GM15510 (cell line): Measurements from ENCODE around the gene UNC5B.

Experiments used
- POLR2A ChIP-seq: IDR thresholded peaks from 3 replicates; pipeline ENCODE4 v1.6.1; 2011; ENCODE audit warnings: borderline replicate concordance; ENCODE audit not compliant: insufficient read length; ENCODE audit errors: extremely low read depth

UNC5B gene

DNA sequence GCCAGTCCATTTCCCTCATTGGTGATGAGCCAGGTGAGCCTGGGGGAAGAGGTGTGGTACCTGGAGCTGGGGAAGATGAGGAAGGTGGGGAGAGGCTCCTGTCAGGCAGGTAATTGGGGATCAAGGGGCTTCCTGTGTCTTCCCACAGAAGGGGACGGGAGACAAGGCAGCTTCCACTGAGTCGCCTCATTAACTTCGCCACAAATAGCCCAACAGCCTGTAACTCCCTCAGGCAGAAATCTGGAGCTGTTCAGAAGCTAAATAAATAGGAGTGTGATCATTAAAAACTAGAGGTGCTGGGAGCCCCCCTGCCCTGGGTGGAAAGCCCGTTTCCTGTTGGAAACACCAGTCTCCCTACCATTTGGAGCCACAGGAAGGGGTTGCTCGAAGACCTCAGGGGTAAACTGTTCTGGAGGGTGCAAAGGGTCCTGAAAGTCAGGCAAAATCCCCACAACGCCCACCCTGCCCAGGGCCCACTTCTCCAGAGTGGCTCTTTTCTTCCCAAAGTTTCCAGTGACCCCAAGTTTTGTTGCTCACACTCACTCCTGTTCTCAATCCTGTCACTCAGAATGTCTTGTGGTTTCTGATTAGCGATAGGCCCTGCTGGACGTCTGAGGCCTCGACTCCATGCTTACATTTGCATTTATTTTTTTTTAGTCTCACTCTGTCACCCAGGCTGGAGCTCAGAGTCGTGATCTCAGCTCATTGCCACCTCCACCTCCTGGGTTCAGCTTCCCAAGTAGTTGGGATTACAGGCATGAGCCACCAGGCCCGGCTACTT is 25.7 kb downstream of the UNC5B start:
- TF ChIP-seq POLR2A, result no peak

DNA sequence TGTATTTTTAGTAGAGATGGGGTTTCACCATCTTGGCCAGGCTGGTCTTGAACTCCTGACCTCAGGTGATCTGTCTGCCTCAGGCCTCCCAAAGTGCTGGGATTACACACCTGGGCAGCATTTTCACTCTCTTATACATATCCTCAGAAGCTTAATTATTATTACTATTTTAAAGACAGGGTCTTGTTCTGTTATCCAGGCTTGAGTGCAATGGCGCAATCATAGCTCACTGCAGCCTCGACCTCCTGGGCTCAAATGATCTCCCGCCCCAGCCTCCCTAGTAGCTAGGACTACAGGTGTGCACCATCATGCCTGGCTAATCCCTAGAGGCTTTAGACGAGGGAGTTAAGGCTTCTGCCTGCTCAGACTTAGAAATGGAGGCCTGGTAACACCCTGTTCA is 26.3 kb downstream of the UNC5B start:
- no peak for TF ChIP-seq POLR2A

DNA sequence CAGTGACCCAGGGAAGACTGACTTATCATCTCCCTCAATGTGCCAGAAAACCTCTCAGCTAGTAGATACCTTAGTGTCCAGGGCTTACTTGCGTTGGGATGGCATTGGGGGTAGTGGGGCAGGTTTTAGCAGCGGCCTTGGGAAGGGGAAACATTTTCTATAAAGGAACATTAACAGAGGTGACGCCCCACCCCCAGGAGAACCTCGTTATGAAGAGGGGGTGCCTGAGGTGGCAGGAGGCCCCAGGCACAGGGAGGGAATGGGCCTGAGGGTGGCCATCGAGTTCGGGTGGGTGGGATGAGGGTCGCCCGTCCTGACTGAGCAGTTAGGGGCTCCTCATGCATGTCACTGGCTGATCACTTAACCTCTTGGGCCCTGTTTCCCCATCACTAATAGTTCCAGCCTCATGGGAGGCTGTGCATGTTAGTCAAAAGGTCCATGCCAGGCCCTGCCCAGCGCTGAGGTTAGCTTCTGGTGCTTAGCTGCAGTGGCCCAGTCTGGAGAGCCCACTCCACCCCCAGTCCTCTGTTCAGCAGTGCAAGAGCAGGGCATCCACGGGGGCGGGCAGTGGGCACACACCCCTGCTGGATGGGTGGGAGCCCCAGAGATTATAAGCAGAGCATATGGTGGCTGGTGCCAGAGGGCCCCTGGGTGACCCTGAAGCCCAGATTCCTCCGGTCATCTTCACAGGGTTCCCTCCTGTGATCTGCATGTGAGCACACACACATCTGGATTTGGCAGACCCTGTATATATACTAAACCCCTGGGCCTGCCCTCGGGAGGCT is 27.0 kb downstream of the UNC5B start:
- no peak for TF ChIP-seq POLR2A

DNA sequence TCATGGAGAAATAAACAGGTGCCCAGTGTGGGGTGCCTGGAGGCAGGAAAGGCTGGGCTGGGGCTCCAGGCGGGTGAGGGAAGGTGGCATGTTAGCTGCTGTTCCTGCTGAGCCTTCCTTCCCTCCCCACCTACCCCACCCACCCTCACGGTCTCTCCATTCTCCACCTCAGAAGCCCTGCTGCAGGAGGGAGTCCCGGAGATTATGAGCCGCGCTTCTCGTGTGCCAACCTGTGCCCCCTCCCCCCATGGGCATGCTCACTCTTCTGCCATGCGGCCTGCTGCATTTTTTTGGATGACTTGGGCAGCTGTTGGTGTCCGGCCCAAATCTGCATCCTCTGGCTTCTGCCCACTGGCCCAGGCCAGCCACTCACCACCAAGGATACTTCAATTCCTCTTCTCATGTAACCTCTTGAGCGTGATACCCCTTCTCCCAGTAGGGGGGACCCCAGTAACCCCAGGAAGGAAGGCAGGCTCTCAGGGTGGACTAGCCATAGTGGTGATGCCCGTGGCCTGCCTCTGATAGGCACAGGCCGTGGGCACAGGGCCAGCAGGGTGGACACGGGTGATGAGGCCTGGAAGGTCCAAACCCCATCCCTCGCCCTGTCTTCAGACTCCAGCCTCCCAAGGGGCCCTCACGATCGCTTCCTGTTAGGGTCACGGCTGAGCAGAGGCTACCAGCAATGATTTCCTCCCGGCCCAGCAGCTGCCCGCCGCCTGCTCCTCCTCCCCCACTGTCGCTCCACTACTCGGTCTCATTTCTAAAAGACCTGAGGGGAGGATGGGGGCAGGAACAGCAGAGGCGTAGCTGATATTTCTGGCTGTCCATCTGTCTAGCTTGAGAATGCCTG is 27.8 kb downstream of the UNC5B start:
- TF ChIP-seq POLR2A, result no peak

DNA sequence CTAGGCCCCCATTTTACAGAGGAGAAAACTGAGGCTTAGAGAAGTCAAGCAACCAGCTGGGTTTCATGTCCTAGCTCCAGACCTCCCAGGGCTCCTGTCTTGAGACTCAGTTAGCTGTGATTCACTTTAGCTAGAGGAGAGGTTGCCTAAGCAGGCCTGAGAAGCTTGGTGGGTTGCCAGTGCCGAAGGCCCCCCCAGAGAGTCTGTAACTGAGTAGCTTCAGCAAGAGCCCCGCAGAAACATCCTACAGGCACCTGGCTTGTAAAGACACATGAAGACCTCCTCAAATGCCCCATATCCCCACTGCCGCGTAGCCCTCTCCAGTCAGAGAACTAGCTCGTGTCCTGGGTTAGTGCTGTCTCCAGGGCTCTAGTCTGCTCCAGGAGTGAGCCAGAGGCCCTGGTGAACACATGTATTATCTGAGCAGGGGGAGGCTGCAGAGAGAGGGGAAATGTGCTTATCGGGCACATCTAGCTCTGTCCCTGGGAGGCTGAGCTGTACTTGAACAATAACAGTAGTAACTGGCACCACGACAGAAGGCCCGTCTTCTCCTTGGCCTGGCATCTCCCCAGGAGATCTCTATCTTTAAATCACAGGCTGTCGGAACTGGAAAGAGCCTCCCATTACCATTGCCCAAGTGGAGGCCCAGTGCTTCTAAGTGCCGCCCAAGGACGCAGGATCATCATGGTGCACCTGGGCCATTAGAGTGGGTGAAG is 28.9 kb downstream of the UNC5B start:
- no peak for TF ChIP-seq POLR2A

DNA sequence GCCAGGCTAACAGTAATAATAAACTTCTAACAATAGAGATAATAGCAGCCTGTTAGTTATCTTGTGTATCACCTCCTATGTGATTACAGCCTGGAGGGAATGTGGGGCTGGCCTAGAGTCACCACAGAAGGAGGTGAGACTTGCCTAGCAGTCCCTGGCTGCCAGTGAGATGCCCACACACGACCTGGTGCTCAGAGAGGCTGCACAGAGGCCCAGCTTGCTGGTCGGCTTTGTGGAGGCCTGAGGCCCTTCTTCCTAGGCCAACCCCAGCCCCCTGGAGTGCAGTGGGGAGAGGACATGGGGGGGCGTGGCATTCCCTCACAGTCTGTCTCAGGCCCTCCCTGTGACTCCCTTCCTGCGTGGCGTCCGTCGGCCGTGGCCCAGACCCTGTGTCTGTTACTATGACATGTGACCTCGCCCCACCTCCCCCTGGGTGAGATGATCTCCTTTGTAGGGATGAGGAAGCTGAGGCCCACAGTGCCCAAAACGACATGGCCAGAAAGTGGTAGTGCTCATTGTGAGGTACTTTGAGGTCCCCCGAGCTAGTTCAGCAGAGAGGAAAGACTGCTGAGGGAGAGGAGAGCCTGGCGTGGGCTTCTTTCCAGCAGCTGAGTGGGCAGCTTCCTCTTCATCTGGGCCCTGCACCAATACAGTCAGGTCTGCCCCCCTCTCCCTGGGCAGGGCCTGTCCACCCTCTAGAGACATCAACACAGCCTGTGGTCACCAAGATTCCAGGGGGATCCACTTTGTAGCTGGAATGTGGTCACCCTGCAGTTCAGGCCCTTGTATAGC is 29.7 kb downstream of the UNC5B start:
- no peak for TF ChIP-seq POLR2A

DNA sequence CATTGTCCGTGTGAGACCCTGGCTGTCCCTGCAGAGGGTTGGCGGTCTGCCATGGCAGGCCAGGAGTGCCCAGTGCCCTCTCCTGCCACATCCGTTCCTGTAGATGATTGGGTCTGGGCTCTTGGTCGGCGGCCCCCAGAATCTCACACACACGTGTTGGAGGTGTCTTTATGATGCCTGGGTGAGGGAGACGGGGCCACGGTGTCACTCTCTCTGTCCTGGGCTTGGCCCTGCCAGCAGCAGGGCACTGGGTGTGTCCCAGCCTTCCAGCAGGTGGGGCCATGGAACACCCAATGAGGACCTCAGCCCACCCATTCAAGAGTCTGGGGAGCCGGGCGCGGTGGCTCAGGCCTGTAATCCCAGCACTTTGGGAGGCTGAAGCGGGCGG is 30.2 kb downstream of the UNC5B start:
- no peak for TF ChIP-seq POLR2A

DNA sequence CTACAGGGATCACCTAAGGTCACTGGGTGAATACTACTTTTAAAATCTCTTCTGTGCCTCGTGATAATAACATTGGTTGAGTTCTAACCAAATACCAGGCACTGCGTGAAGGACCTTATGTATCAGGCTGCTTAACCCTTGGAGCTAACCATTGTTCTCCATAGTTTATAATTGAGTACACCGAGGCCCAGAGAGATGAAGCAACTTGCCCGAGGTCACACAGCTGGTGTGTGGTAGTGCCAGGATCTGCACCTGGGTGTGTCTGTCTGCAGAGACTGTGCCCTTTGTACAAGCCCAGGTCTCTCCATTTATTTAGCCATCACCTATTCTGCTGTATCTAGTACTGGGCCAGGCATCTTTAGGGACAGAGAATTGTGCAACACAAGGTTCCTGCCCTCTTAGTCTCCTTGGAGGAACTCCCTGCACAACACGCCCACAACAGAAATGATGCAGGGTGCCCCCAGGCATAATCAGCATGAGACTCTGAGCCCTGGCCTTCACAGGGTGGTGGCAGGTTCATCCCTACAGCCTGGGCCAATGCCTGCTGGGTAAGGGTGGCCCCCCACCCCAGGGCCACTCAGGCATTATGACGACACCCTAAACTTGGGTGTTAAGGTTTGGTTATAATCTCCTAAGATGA is 31.5 kb downstream of the UNC5B start:
- TF ChIP-seq POLR2A, result no peak

DNA sequence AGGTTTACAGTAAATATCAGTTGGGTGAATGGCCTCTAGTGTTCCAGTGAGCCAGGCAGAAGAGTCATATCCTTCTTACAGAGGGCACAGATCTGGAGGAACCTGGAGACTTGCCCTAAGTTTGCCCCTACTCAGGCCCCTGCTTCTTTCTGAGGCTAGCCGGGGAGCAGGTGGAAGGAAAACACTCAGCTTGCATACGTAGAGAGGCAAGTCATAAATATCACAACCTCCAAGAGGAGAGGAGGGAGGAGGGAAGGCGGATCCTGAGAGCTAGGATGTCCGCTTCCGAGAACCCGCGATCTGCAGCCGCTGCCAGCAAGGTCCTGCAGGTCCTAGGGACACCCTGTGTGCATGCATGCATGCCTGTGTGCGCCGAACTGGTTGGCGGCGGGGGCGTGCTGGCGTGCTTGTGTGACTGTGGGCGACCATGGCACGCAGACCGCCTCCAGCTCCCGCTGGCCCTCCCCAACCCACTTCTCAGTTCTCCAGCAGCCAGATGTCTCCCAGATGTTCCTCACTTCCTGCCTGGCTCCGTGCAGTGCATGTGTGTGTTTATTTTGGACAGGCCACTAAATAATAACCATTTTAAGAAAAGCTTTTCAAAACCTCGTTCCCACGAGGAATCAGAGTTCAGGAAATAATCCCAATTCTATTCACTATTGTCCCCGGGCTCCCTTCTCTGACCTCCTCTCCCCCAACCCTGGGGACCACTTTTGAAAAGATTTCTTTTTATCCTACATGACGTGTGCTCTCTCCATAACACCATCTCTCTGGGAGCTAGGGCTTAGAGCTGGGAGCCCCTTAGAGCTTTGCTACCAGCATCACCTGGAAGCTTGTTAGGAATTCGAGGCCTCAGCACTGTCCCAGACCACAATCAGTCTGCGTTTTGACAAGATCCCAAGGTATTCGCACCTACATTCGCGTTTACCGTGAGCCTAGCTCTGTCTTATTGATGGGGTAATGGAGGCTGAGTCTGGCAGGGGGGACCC is 32.4 kb downstream of the UNC5B start:
- no peak for TF ChIP-seq POLR2A

DNA sequence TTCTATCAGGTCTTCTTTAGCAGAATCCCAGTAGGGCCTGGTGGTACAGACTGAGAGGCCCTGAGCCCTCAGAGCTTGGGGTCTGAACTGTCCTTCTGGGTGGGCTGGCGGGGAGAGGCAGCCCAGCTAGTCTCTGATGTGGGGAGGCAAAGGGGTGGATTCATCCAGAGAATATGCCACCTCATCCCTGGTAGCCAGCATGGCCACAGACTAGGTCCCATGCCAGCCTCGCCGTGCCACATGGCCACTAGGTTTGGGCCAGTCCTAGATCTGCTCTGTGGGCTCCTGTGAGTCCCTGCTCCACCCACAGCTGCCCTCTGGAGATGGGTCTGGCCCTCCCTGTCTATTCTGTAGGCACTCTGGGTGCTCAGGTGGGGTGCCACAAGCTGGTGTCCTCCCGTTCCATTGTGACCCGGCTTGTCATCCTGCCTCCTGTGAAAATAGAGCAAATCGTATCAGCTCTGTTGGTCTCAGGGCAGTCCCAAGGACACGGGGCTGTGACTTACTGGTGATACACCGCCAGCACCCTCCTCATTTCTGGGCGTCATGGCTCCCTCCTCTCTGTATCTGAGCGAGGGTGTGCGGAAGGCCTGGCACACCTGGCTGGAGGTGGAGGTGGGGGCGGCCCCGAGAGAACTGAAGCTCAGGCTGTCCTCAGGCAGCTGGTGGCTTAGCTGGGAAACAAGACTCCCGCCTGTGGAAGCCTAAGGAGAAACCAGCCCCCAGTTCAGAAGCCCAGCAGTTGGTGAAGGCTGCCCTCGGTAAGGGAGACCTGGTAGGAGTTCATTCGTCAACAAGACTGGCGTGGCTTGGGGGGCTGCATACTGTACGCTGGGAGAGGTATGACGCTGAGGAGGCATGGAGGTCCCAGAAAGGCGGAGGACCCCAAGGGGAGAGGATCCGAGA is 33.3 kb downstream of the UNC5B start:
- no peak for TF ChIP-seq POLR2A

DNA sequence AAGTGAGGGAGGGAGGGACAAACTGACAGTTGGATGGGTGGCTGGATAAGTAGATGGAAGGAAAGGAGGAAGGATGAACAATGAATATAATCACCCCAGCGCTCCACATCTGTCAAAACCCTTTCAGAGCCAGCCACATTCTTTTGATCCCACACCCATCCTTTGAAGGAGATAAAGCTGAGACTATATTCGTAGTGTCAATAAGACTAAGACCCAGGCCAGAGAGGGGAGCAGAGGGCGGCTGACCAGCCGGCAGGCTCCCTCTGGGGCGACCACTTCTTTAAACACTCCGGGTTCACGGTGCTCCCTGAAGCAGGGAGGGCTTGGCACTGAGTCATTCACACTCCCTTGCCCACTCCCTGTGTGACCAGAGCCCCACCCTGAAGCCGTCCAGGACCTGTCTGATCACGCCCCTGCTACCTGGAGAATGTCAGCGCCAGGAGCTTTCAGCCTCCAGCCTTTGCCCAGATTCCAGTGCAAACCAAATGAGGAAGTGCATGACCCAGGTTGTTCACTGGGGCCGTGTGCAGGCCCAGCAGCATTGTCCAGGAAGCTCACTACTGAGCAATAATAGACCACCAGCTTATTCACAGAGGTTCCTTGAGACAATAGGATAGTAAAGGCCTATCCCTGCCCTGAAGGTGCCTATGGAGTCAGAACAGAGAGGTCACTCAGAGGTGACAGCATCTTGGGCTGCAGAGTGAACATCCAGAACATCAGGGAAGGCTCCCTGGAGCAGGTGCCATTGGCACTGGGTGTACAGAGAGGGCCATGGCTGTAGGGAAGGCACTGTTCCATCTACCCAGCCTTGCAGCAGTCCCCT is 34.4 kb downstream of the UNC5B start:
- no peak for TF ChIP-seq POLR2A

DNA sequence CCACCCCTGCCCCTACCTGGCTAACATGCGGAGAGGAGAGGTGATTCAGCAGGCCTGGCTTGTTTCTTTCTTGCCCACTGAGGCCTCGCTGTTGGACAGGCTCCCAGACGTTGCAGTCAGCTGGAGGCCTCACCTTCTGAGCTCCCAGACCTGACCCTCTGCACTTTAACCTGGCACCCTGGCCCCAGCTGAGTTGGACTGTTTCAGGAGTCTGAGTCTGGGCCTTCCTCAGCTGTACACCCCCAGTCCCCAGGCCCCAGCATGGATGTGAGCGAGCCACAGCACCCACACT is 35.0 kb downstream of the UNC5B start:
- TF ChIP-seq POLR2A, result no peak
